K562 (cell line): ENCODE results near the gene STK26. TPM values are rescaled to one million over a fixed set of nuclear protein-coding genes. Genes with fewer than 3 reads are reported as not detected.

Experiments used
- ATAC-seq: fragments of 200-7000 bp; cut with Tn5 transposase; 3 replicates; pipeline ENCODE4 v1.9.1; 2020; ENCODE audit warnings: moderate library complexity
- BruUV-seq: library from RNA; stranded (reverse); fragments of 400-500 nt; replicated peaks from 2 replicates; lab custom pipeline; 2021; lab: Mats Ljungman, UMichigan
- CTCF ChIA-PET: fragments of 300-600 bp; formaldehyde crosslinking; extraction: SDS; loops from one replicate; lab custom pipeline; 2021; ENCODE audit warnings: low intra/inter-chr PET ratio; lab: Yijun Ruan, JAX
- POLR2A ChIA-PET: fragments of 300-600, 350-650 bp; sonication (Branson Sonifier 250); formaldehyde crosslinking; extraction: SDS; loops from one replicate; lab custom pipeline; 2021; ENCODE audit warnings: antibody characterized with exemption, inconsistent platforms; lab: Yijun Ruan, JAX
- DNase-seq, 4 experiments: peaks; one replicate each; pipeline versions ENCODE4 v3.0.0 to v3.0.0-alpha.2; 2011 to 2018; ENCODE audit warnings: low spot score in 3 of 4, mixed read lengths in 3 of 4; ENCODE audit errors: extremely low read depth in 1 of 4
- FAIRE-seq: peaks from 2 replicates; lab custom pipeline; 2011; peaks lifted over from hg19 to GRCh38; lab: Jason Lieb, UNC
- H2AFZ ChIP-seq: 2 replicates; pipeline ENCODE4 v1.6.0; 2011; ENCODE audit warnings: low read depth, low read length, control low read depth, inconsistent platforms
- H3K27ac ChIP-seq: fragments of 200-600 bp; 3 replicates; pipeline ENCODE4 v1.8.0; 2011; ENCODE audit warnings: low read depth, mild to moderate bottlenecking, control low read depth, inconsistent platforms, low read length, moderate library complexity, mixed read lengths; ENCODE audit errors: extremely low read depth
- H3K27me3 ChIP-seq, 2 experiments: fragments of 300-600 bp in 1 of 2; 2 replicates in 1 of 2; 3 replicates in 1 of 2; pipeline versions ENCODE4 v1.6.0 to v1.8.0; 2011; ENCODE audit warnings: inconsistent platforms in 2 of 2, low read length in 2 of 2, mild to moderate bottlenecking in 1 of 2, mixed read lengths in 1 of 2, moderate library complexity in 1 of 2; ENCODE audit not compliant: control insufficient read depth in 2 of 2, insufficient read depth in 2 of 2
- H3K36me3 ChIP-seq: fragments of 300-600 bp; 3 replicates; pipeline ENCODE4 v1.8.0; 2011; ENCODE audit warnings: mild to moderate bottlenecking, low read length, inconsistent platforms; ENCODE audit not compliant: control insufficient read depth, insufficient read depth
- H3K4me1 ChIP-seq, 2 experiments: fragments of 200-600 bp in 1 of 2; replicated peaks in 1 of 2; 2 replicates in 1 of 2; 3 replicates in 1 of 2; pipeline versions ENCODE4 v1.5.1 to v1.8.0; 2011; ENCODE audit warnings: inconsistent platforms in 2 of 2, low read length in 2 of 2, mild to moderate bottlenecking in 1 of 2, mixed read lengths in 1 of 2, moderate library complexity in 1 of 2; ENCODE audit not compliant: control insufficient read depth in 2 of 2, insufficient read depth in 2 of 2
- H3K4me2 ChIP-seq: 2 replicates; pipeline ENCODE4 v1.6.1; 2011; ENCODE audit warnings: low read length, control low read depth, inconsistent platforms, mixed read lengths; ENCODE audit not compliant: insufficient read depth
- H3K4me3 ChIP-seq: fragments of 200-600 bp; sonication (generic), shearing (Covaris generic); 2 replicates; pipeline ENCODE4 v1.5.1; 2016; ENCODE audit warnings: control low read depth, inconsistent platforms
- H3K79me2 ChIP-seq: fragments of 200-600 bp; 3 replicates; pipeline ENCODE4 v1.8.0; 2011; ENCODE audit warnings: low read length, inconsistent platforms; ENCODE audit not compliant: control insufficient read depth, insufficient read depth
- H3K9ac ChIP-seq, 2 experiments: 2 replicates each; pipeline versions ENCODE4 v1.6.0 to v1.6.1; 2011; ENCODE audit warnings: low read depth in 2 of 2, low read length in 2 of 2, control low read depth in 1 of 2, inconsistent platforms in 1 of 2, mild to moderate bottlenecking in 1 of 2, mixed read lengths in 1 of 2; ENCODE audit not compliant: insufficient read depth in 1 of 2
- H3K9me1 ChIP-seq: one replicate; pipeline ENCODE4 v1.6.0; 2011; ENCODE audit warnings: inconsistent platforms, mild to moderate bottlenecking, low read length, moderate library complexity; ENCODE audit not compliant: control insufficient read depth, insufficient read depth
- H3K9me3 ChIP-seq: replicated peaks from 2 replicates; pipeline ENCODE4 v1.5.1; 2011; ENCODE audit warnings: low read depth, low read length, inconsistent platforms; ENCODE audit not compliant: control insufficient read depth, insufficient read depth
- H4K20me1 ChIP-seq: replicated peaks from 2 replicates; pipeline ENCODE4 v1.6.1; 2011; ENCODE audit warnings: low read length, inconsistent platforms, mixed read lengths; ENCODE audit not compliant: control insufficient read depth, insufficient read depth
- CCNT2 ChIP-seq: IDR thresholded peaks from 2 replicates; pipeline ENCODE4 v1.6.1; 2011; ENCODE audit warnings: borderline replicate concordance, low read depth, mild to moderate bottlenecking, moderate library complexity, mixed read lengths, low read length; ENCODE audit not compliant: insufficient read length; ENCODE audit errors: extremely low read depth
- HNRNPH1 ChIP-seq: fragments of 200-400 bp; formaldehyde crosslinking; optimal IDR thresholded peaks from 2 replicates; pipeline ENCODE3; 2017; ENCODE audit warnings: low read depth, mild to moderate bottlenecking, low read length, moderate library complexity
- MAFF ChIP-seq: IDR thresholded peaks from 2 replicates; pipeline ENCODE4 v1.6.1; 2012; ENCODE audit warnings: low read length, improper control_type of control experiment
- NFYB ChIP-seq: IDR thresholded peaks from 2 replicates; pipeline ENCODE4 v1.6.1; 2011; ENCODE audit warnings: mild to moderate bottlenecking, moderate library complexity; ENCODE audit not compliant: insufficient read length; ENCODE audit errors: extremely low read depth
- RAD51 ChIP-seq: fragments of 450-650 bp; IDR thresholded peaks from 2 replicates; pipeline ENCODE4 v1.7.1; 2016; ENCODE audit warnings: low read depth, mild to moderate bottlenecking, borderline replicate concordance
- RBM39 ChIP-seq: fragments of 200-400 bp; formaldehyde crosslinking; optimal IDR thresholded peaks from 2 replicates; pipeline ENCODE3; 2018; ENCODE audit warnings: low read depth, low read length
- RERE ChIP-seq: sonication (generic); formaldehyde crosslinking; IDR thresholded peaks from 2 replicates; pipeline ENCODE4 v1.8.0; 2023; ENCODE audit warnings: missing genetic modification reagents, mild to moderate bottlenecking, borderline replicate concordance
- TFAM ChIP-seq: fragments of 250-450 bp; sonication (Bioruptor Pico); conservative IDR thresholded peaks from 2 replicates; pipeline ENCODE4 v1.5.0; 2021; ENCODE audit warnings: mild to moderate bottlenecking, moderate library complexity
- ZEB2 ChIP-seq: fragments of 450-650 bp; IDR thresholded peaks from 2 replicates; pipeline ENCODE4 v1.6.1; 2016
- ZNF253 ChIP-seq: fragments of 250-450 bp; sonication (Bioruptor Pico); conservative IDR thresholded peaks from 2 replicates; pipeline ENCODE4 v1.6.1; 2021; ENCODE audit warnings: mild to moderate bottlenecking
- ZNF668 ChIP-seq: fragments of 250-450 bp; sonication (Bioruptor Pico); IDR thresholded peaks from 2 replicates; pipeline ENCODE4 v1.8.0; 2022; ENCODE audit warnings: mild to moderate bottlenecking, inconsistent platforms
- WGBS: fragments of 100-300 bp; shearing (Covaris generic); methylation state at CpG from one replicate; pipeline ENCODE4 v1.1.6; 2016; ENCODE audit warnings: low coverage, mixed read lengths; ENCODE audit not compliant: insufficient coverage; ENCODE audit errors: missing lambda C conversion rate; 5-methylcytosine and 5-hydroxymethylcytosine counted together
- in situ Hi-C: fragments of 300-500 bp; cut with MboI; formaldehyde crosslinking; loops from 4 replicates; pipeline ENCODE4 v1.15.0; 2018; ENCODE audit warnings: inconsistent platforms, mixed read lengths
- intact Hi-C: fragments of 100-400 bp; cut with micrococcal nuclease; formaldehyde crosslinking; loops from 2 replicates; pipeline ENCODE4 v1.14.2; 2022
- polyA plus RNA-seq, 8 experiments: library from polyadenylated mRNA; depleted of rRNA in 4 of 8; stranded (reverse) in 5 of 8; unstranded in 3 of 8; fragments of >200 nt; fragmentation: Nextera tagmentation in 2 of 8; fragmentation: Illumina TruSeq in 1 of 8; extraction: Ambion mirVana in 2 of 8; extraction: Trizol in 1 of 8; gene quantifications; 2 replicates each; pipeline versions ENCODE4 v1.2.1 to v1.2.3, GENCODE V29; 2011 to 2014; ENCODE audit warnings: inconsistent platforms in 1 of 8, missing spikeins in 1 of 8
- total RNA-seq, 7 experiments: library from RNA; depleted of rRNA in 6 of 7; stranded (reverse); fragments of >200 nt in 6 of 7; fragmentation: Illumina TruSeq in 2 of 7; extraction: Trizol in 2 of 7; gene quantifications; 2 replicates each; pipeline versions ENCODE4 v1.2.1 to v1.2.3, GENCODE V29; 2011 to 2021; ENCODE audit warnings: low replicate concordance in 1 of 7

The STK26 gene
- total and polyA plus RNA-seq, 9 of the 15 experiments (the other 6 are each of a cell fraction or from before 2014, with no cell fraction given): 28.1 to 72.9 (median 50.1) TPM

DNA sequence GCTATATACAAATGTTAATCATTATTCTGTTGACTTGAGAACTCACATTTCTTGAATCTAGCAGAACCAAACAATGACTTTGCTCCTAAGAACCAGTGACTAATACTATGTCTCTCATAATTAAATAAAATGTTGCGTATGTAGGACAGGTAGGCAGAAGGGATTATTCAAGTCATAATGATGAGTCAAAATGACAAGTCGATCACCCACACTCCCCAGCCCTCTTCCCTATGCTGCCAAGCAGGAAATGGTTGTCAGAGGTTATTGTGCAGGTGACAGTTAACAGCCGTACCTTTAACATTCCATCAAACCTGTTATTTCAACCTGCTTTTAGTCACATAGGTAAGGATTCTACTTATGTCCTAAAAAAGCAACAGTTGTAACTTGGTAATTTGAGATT is 22.0 kb upstream of the STK26 start:
- H3K9ac ChIP-seq: no peak overlapping the region
- in situ Hi-C loops: no loop called here
- TF ChIP-seq RERE (CRISPR knock-in tag) (no peak), ZNF668 (CRISPR knock-in tag) (no peak), TFAM (no peak), RAD51 (no peak), RBM39 (no peak), ZNF253 (CRISPR knock-in tag) (no peak), CCNT2 (no peak), NFYB (no peak), HNRNPH1 (no peak), ZEB2 (no peak), MAFF (no peak)
- no peak overlapping the region for H2AFZ ChIP-seq
- H3K27ac ChIP-seq: no peak overlapping the region
- H3K4me2 ChIP-seq: no peak overlapping the region
- H3K79me2 ChIP-seq: no peaks in the 10 kb centered on the region
- CTCF ChIA-PET: no interaction called here
- H3K9me3 ChIP-seq: no peaks in the 10 kb centered on the region
- no peak for DNase-seq
- no peak for FAIRE-seq
- no peaks in the 10 kb centered on the region for H4K20me1 ChIP-seq
- BruUV-seq: no TSS peak
- no peak overlapping the region for H3K4me3 ChIP-seq
- H3K4me1 ChIP-seq: peaks cover 0 to 6% of the 10 kb centered on the region in 2 experiments; a peak in 4 of 5 replicates
- no peak for ATAC-seq
- intact Hi-C loops: no loop called here
- WGBS: 53% methylated on average over 3 of the region's 3 CpGs
- H3K27me3 ChIP-seq: no peaks in the 10 kb centered on the region
- H3K9me1 ChIP-seq: no peaks in the 10 kb centered on the region
- POLR2A ChIA-PET: no interaction called here
- H3K36me3 ChIP-seq: no peaks in the 10 kb centered on the region
